ENCODE measurements around the gene SPTAN1.

DNA sequence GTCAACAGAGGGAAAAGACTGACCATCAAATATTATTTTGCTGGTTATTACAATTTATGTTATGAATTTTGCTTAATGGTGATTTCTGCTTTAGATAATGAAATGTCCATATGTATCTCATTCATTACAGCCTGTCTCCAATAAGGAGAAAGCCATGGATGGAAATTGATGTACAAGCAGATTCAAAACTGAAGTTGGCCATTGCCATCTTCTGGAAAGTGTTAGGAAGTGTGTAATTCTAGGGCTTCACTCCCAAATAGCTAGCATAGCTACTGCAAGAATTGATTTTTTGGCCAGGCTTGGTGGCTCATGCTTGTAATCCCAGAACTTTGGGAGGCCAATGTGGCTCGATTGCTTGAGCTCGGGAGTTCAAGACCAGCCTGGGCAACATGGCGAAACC, 58.5 kb downstream of the SPTAN1 start:
- TF ChIP-seq, protein P1, sequence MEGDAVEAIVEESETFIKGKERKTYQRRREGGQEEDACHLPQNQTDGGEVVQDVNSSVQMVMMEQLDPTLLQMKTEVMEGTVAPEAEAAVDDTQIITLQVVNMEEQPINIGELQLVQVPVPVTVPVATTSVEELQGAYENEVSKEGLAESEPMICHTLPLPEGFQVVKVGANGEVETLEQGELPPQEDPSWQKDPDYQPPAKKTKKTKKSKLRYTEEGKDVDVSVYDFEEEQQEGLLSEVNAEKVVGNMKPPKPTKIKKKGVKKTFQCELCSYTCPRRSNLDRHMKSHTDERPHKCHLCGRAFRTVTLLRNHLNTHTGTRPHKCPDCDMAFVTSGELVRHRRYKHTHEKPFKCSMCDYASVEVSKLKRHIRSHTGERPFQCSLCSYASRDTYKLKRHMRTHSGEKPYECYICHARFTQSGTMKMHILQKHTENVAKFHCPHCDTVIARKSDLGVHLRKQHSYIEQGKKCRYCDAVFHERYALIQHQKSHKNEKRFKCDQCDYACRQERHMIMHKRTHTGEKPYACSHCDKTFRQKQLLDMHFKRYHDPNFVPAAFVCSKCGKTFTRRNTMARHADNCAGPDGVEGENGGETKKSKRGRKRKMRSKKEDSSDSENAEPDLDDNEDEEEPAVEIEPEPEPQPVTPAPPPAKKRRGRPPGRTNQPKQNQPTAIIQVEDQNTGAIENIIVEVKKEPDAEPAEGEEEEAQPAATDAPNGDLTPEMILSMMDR (conservative IDR thresholded peaks at IDR 0.05; ENCODE audit: low read depth, low read length): no peak
- TF ChIP-seq POLR2A (IDR thresholded peaks at IDR 0.05; ENCODE audit: low read depth, low read length) (no peak), CEBPB (IDR thresholded peaks at IDR 0.05; ENCODE audit: low read depth, low read length) (no peak), SMC3 (IDR thresholded peaks at IDR 0.05; ENCODE audit: low read depth, low read length) (no peak), RAD21 (IDR thresholded peaks at IDR 0.05; ENCODE audit: low read length) (no peak), MAFK (IDR thresholded peaks at IDR 0.05; ENCODE audit: low read depth, low read length) (no peak)
- TF ChIP-seq, protein P2, sequence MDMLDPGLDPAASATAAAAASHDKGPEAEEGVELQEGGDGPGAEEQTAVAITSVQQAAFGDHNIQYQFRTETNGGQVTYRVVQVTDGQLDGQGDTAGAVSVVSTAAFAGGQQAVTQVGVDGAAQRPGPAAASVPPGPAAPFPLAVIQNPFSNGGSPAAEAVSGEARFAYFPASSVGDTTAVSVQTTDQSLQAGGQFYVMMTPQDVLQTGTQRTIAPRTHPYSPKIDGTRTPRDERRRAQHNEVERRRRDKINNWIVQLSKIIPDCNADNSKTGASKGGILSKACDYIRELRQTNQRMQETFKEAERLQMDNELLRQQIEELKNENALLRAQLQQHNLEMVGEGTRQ (IDR thresholded peaks at IDR 0.05; ENCODE audit: low read depth, low read length): no peak
